Right atrium auricular region (tissue), 2 donors: Measurements from ENCODE around the gene SF3A2. TPM values are rescaled to one million over a fixed set of nuclear protein-coding genes. Genes with fewer than 3 reads are reported as not detected.

Experiments
- DNase-seq: peaks from one replicate; pipeline ENCODE4 v3.0.0-alpha.2; 2019; ENCODE audit warnings: low spot score
- H3K27ac ChIP-seq, 2 donors: fragments of 200-600 bp; sonication (generic); 1 replicate in 1 of 2; 2 replicates in 1 of 2; pipeline ENCODE4 v1.5.1; 2016 to 2019
- H3K27me3 ChIP-seq, 2 donors: fragments of 200-600 bp; sonication (generic); one replicate each; pipeline versions ENCODE4 v1.5.1 to v1.6.0; 2017 to 2019
- H3K36me3 ChIP-seq: fragments of 200-600 bp; sonication (generic); one replicate; pipeline ENCODE4 v1.5.1; 2016
- H3K4me1 ChIP-seq, 2 donors: fragments of 200-600 bp; sonication (generic); one replicate each; pipeline versions ENCODE4 v1.5.1 to v1.6.0; 2017 to 2019
- H3K4me3 ChIP-seq, 2 donors: fragments of 200-600 bp; sonication (generic); 1 replicate in 1 of 2; 2 replicates in 1 of 2; pipeline ENCODE4 v1.5.1; 2017 to 2019; ENCODE audit warnings: mild to moderate bottlenecking in 1 of 2, moderate library complexity in 1 of 2
- H3K9me3 ChIP-seq, 2 donors: fragments of 200-600 bp; sonication (generic); one replicate each; pipeline ENCODE4 v1.5.1; 2019
- CTCF ChIP-seq, 2 donors: fragments of 200-600 bp; sonication (generic); IDR thresholded peaks; one replicate each; pipeline ENCODE4 v1.5.1; 2019; ENCODE audit warnings: antibody characterized with exemption in 2 of 2
- total RNA-seq, 2 donors: library from RNA; depleted of rRNA; stranded (reverse); fragments of >200 nt; gene quantifications; one replicate each; pipeline ENCODE4 v1.1.0, GENCODE V29; 2016

The SF3A2 gene
- total RNA-seq, 2 donors from 2014 or later: 17.3 to 30.4 TPM

GRCh38 chr19:2274185-2274711 lies 37.6 kb downstream of the SF3A2 start:
- Histone ChIP-seq H3K27ac (peak overlapping the region; percentile 71 to 100), H3K36me3 (peaks cover 38% of the 10 kb centered on the region), H3K4me3 (no peak overlapping the region), H3K4me1 (peaks cover 0 to 55% of the 10 kb centered on the region in 2 donors), H3K27me3 (no peaks in the 10 kb centered on the region), H3K9me3 (no peaks in the 10 kb centered on the region)
- no peak for DNase-seq
- TF ChIP-seq CTCF (IDR thresholded peaks at IDR 0.05): no peak

- TF ChIP-seq CTCF (IDR thresholded peaks at IDR 0.05): peak; percentile 32 to 66
- H3K9me3 ChIP-seq: no peaks in the 10 kb centered on the region
- no peaks in the 10 kb centered on the region for H3K27me3 ChIP-seq
- H3K4me1 ChIP-seq: peaks cover 0 to 55% of the 10 kb centered on the region in 2 donors
- peak overlapping the region in 1 of 2 donors; percentile 32 for H3K27ac ChIP-seq
- peak; percentile 77 for DNase-seq
- peaks cover 35% of the 10 kb centered on the region for H3K36me3 ChIP-seq
- H3K4me3 ChIP-seq: no peak overlapping the region
These were observed 38.4 kb downstream of the SF3A2 start for GRCh38 chr19:2274931-2275535.

GRCh38 chr19:2275588-2276428 lies 39.2 kb downstream of the SF3A2 start:
- no peaks in the 10 kb centered on the region for H3K27me3 ChIP-seq
- H3K4me3 ChIP-seq: no peak overlapping the region
- no peak for TF ChIP-seq CTCF (IDR thresholded peaks at IDR 0.05)
- no peak for DNase-seq
- peak overlapping the region in 1 of 2 donors; percentile 32 for H3K27ac ChIP-seq
- H3K4me1 ChIP-seq: peaks cover 0 to 55% of the 10 kb centered on the region in 2 donors
- H3K9me3 ChIP-seq: no peaks in the 10 kb centered on the region
- peaks cover 31% of the 10 kb centered on the region for H3K36me3 ChIP-seq

- Histone ChIP-seq H3K27me3 (no peaks in the 10 kb centered on the region), H3K9me3 (no peaks in the 10 kb centered on the region), H3K4me3 (no peak overlapping the region), H3K4me1 (peaks cover 0 to 50% of the 10 kb centered on the region in 2 donors), H3K36me3 (peaks cover 28% of the 10 kb centered on the region), H3K27ac (no peak overlapping the region)
- no peak for TF ChIP-seq CTCF (IDR thresholded peaks at IDR 0.05)
- DNase-seq: no peak
These were observed 39.9 kb downstream of the SF3A2 start for GRCh38 chr19:2276429-2276986.

- Histone ChIP-seq H3K27me3 (no peaks in the 10 kb centered on the region), H3K4me1 (peaks cover 0 to 50% of the 10 kb centered on the region in 2 donors), H3K9me3 (no peaks in the 10 kb centered on the region), H3K27ac (no peak overlapping the region), H3K36me3 (peaks cover 21% of the 10 kb centered on the region), H3K4me3 (no peak overlapping the region)
- TF ChIP-seq CTCF (IDR thresholded peaks at IDR 0.05): no peak
- no peak for DNase-seq
These were observed 40.5 kb downstream of the SF3A2 start for GRCh38 chr19:2277138-2277537.
